Effector memory CD4-positive, alpha-beta T cell (primary cell): ENCODE measurements around the gene ANO10.

Source experiments
- DNase-seq, 3 donors: peaks; one replicate each; pipeline ENCODE4 v3.0.0-alpha.2; 2020
- H3K27ac ChIP-seq: 2 replicates; pipeline ENCODE4 v1.7.0; 2013; ENCODE audit warnings: mild to moderate bottlenecking, low read length, moderate library complexity; ENCODE audit not compliant: insufficient read depth, poor library complexity, severe bottlenecking
- H3K27me3 ChIP-seq: replicated peaks from 2 replicates; pipeline ENCODE4 v1.7.0; 2013; ENCODE audit warnings: mild to moderate bottlenecking, low read length; ENCODE audit not compliant: insufficient read depth, control insufficient read depth, poor library complexity, severe bottlenecking
- H3K36me3 ChIP-seq: 2 replicates; pipeline ENCODE4 v1.7.0; 2013; ENCODE audit warnings: mild to moderate bottlenecking, low read length, moderate library complexity; ENCODE audit not compliant: control insufficient read depth, insufficient read depth
- H3K4me1 ChIP-seq: 2 replicates; pipeline ENCODE4 v1.7.0; 2013; ENCODE audit warnings: low read length, mild to moderate bottlenecking; ENCODE audit not compliant: control insufficient read depth, insufficient read depth, poor library complexity, severe bottlenecking
- H3K4me3 ChIP-seq: 2 replicates; pipeline ENCODE4 v1.7.0; 2013; ENCODE audit warnings: low read length, low read depth, mild to moderate bottlenecking; ENCODE audit not compliant: insufficient read depth, poor library complexity, severe bottlenecking
- H3K9me3 ChIP-seq: 2 replicates; pipeline ENCODE4 v1.7.0; 2013; ENCODE audit warnings: mild to moderate bottlenecking, low read length, moderate library complexity; ENCODE audit not compliant: control insufficient read depth

ANO10 gene

DNA sequence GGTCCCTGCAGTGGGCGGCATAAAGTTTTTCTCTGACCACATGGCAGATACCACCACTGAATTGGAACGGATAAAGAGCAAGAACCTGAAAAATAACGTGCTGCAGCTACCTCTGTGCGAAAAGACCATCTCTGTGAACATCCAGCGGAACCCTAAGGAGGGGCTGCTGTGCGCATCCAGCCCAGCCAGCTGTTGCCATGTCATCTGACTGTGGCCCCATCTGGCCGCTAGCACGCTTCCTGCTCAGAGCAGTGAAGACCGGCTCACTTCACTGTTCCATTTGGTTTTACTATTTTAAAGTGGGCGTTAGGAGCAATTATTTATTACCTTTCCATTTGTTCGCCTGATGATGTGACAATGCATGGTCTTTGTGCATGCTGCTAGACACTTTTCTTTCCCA is 273.5 kb downstream of the ANO10 start:
- H3K9me3 ChIP-seq, result peaks cover 8% of the 10 kb centered on the region
- H3K27ac ChIP-seq, result no peak overlapping the region
- no peak for DNase-seq
- peaks cover 43% of the 10 kb centered on the region for H3K36me3 ChIP-seq
- H3K27me3 ChIP-seq, result no peaks in the 10 kb centered on the region
- peaks cover 44% of the 10 kb centered on the region for H3K4me1 ChIP-seq
- no peak overlapping the region for H3K4me3 ChIP-seq

GRCh38 chr3:43347774-43348173 is 274.0 kb downstream of the ANO10 start:
- Histone ChIP-seq H3K27me3 (no peaks in the 10 kb centered on the region), H3K27ac (no peak overlapping the region), H3K4me3 (no peak overlapping the region), H3K9me3 (peaks cover 6% of the 10 kb centered on the region), H3K4me1 (peaks cover 48% of the 10 kb centered on the region), H3K36me3 (peaks cover 46% of the 10 kb centered on the region)
- DNase-seq, result no peak

- Histone ChIP-seq H3K9me3 (peaks cover under 1% of the 10 kb centered on the region), H3K4me1 (peaks cover 55% of the 10 kb centered on the region), H3K27me3 (no peaks in the 10 kb centered on the region), H3K27ac (peak overlapping the region; percentile 57), H3K4me3 (no peak overlapping the region), H3K36me3 (peaks cover 52% of the 10 kb centered on the region)
- DNase-seq, result peak; percentile 26 to 37 (median 32)
Measured at GRCh38 chr3:43346978-43347749, 274.6 kb downstream of the ANO10 start.

- H3K27me3 ChIP-seq, result no peaks in the 10 kb centered on the region
- H3K9me3 ChIP-seq, result no peaks in the 10 kb centered on the region
- peaks cover 57% of the 10 kb centered on the region for H3K4me1 ChIP-seq
- no peak overlapping the region for H3K27ac ChIP-seq
- H3K36me3 ChIP-seq, result peaks cover 61% of the 10 kb centered on the region
- H3K4me3 ChIP-seq, result no peak overlapping the region
- DNase-seq, result no peak
Measured at GRCh38 chr3:43345877-43346276, 275.9 kb downstream of the ANO10 start.

GRCh38 chr3:43345246-43345645 is 276.6 kb downstream of the ANO10 start:
- Histone ChIP-seq H3K36me3 (peaks cover 67% of the 10 kb centered on the region), H3K27me3 (no peaks in the 10 kb centered on the region), H3K4me3 (no peak overlapping the region), H3K9me3 (no peaks in the 10 kb centered on the region), H3K4me1 (peaks cover 57% of the 10 kb centered on the region), H3K27ac (no peak overlapping the region)
- no peak for DNase-seq

DNA sequence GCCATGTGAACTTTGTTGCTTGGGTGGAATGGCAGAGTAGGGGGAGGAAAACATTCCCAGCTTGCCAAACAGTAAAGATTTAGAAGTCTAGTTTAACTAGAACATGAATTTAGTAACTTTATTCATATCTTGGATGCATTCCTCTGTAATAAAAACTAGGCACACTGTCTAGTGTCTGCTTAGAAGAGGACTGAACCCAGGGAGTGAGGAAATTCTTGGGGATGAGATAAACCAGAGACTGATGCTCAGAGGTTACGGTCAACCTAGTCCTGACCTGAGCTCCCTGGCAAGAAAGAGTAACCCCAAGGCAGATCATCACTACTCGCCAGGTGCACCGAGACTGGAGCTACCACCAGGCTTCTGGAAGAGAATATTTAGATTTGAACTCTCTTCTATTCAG is 277.3 kb downstream of the ANO10 start:
- H3K4me3 ChIP-seq, result peak overlapping the region; percentile 4
- no peaks in the 10 kb centered on the region for H3K27me3 ChIP-seq
- H3K4me1 ChIP-seq, result peaks cover 57% of the 10 kb centered on the region
- no peaks in the 10 kb centered on the region for H3K9me3 ChIP-seq
- H3K27ac ChIP-seq, result no peak overlapping the region
- peaks cover 69% of the 10 kb centered on the region for H3K36me3 ChIP-seq
- DNase-seq, result no peak

DNA sequence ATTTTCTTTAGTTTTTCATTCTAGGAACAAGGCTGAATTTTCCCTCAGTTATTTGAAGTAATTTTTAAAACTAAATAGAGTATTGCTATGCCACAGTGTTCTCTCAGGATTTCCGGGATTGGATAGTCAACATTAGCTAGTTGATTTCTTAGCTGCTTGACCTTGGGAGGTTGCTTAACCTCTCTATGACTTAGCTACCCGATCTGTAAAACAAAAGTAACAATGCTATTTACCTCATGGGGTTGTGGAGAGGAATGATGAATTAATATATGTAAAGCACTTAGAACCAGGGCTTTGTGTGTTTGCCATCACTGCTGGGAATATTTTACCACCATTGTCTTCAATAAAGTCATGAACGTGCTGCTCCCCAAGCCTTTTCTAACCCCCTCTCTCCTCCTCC is 278.0 kb downstream of the ANO10 start:
- Histone ChIP-seq H3K9me3 (peaks cover 4% of the 10 kb centered on the region), H3K4me1 (peaks cover 57% of the 10 kb centered on the region), H3K27me3 (no peaks in the 10 kb centered on the region), H3K4me3 (no peak overlapping the region), H3K27ac (no peak overlapping the region), H3K36me3 (peaks cover 74% of the 10 kb centered on the region)
- no peak for DNase-seq

DNA sequence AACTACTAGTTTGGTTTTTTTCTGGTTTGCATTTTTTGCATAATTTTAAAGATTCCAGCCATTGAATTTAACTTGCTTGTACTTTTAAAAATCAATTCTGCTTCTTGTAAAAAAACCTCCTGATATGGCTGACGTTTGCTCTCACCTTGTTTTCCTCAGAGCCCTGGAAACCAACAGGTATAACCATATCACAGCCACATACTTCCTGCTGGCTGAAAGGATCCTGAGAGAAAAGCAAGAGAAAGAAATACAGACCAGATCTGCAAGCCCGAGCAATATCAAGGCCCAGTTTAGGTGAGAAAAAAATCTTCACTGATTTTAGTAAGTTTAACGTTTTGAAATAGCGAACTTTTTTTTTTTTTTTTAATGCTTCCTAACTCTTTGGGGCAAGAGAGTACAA is 278.6 kb downstream of the ANO10 start:
- Histone ChIP-seq H3K9me3 (peaks cover 6% of the 10 kb centered on the region), H3K4me3 (no peak overlapping the region), H3K4me1 (peaks cover 51% of the 10 kb centered on the region), H3K36me3 (peaks cover 77% of the 10 kb centered on the region), H3K27ac (no peak overlapping the region), H3K27me3 (no peaks in the 10 kb centered on the region)
- no peak for DNase-seq

DNA sequence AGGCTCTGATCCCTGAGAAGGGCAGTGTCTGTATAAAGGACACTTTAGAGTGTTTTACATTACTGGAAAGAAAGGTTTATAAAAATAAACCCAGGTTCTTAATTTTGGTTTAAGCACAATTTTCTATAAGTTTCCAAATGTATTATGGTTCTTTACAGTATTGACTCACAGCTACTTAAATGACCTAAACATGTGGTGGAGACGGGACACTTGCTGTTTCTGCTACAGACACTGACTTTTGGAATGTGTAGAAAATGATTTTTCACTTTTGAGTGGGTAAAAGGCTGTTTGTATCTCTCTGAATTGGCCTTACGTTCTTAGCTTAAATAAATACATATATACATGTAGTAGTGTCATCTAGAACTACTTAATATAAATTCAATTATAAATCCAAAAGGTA is 280.0 kb downstream of the ANO10 start:
- DNase-seq, result no peak
- H3K9me3 ChIP-seq, result peaks cover 12% of the 10 kb centered on the region
- no peaks in the 10 kb centered on the region for H3K27me3 ChIP-seq
- H3K36me3 ChIP-seq, result peaks cover 80% of the 10 kb centered on the region
- no peak overlapping the region for H3K27ac ChIP-seq
- H3K4me3 ChIP-seq, result no peak overlapping the region
- peaks cover 43% of the 10 kb centered on the region for H3K4me1 ChIP-seq

- no peak overlapping the region for H3K4me3 ChIP-seq
- H3K27ac ChIP-seq, result no peak overlapping the region
- no peak for DNase-seq
- H3K36me3 ChIP-seq, result peaks cover 89% of the 10 kb centered on the region
- H3K9me3 ChIP-seq, result peaks cover 22% of the 10 kb centered on the region
- H3K27me3 ChIP-seq, result no peaks in the 10 kb centered on the region
- peaks cover 29% of the 10 kb centered on the region for H3K4me1 ChIP-seq
Measured at GRCh38 chr3:43340403-43340802, 281.4 kb downstream of the ANO10 start.
